Measurements from ENCODE around the gene LHFPL2.

LHFPL2 gene

GRCh38 chr5:78523314-78524193, 125.0 kb downstream of the LHFPL2 start:
- DNase-seq (ENCODE audit: low read depth, low spot score): no peak

- DNase-seq (ENCODE audit: low read depth, low spot score): no peak
Measured at GRCh38 chr5:78522476-78523260, 125.9 kb downstream of the LHFPL2 start.

GRCh38 chr5:78521455-78521854, 127.1 kb downstream of the LHFPL2 start:
- DNase-seq (ENCODE audit: low read depth, low spot score): no peak

- no peak for DNase-seq (ENCODE audit: low read depth, low spot score)
Measured at GRCh38 chr5:78519198-78519941, 129.2 kb downstream of the LHFPL2 start.

GRCh38 chr5:78518365-78519197, 130.0 kb downstream of the LHFPL2 start:
- DNase-seq (ENCODE audit: low read depth, low spot score): peak; percentile 53

GRCh38 chr5:78515670-78516069, 132.9 kb downstream of the LHFPL2 start:
- DNase-seq (ENCODE audit: low read depth, low spot score): no peak

- no peak for DNase-seq (ENCODE audit: low read depth, low spot score)
Measured at GRCh38 chr5:78514427-78515330, 133.9 kb downstream of the LHFPL2 start.

GRCh38 chr5:78513441-78513840, 135.1 kb downstream of the LHFPL2 start:
- DNase-seq (ENCODE audit: low read depth, low spot score): no peak

- no peak for DNase-seq (ENCODE audit: low read depth, low spot score)
Measured at GRCh38 chr5:78512435-78512834, 136.1 kb downstream of the LHFPL2 start.

GRCh38 chr5:78511121-78511906, 137.3 kb downstream of the LHFPL2 start:
- DNase-seq (ENCODE audit: low read depth, low spot score): no peak

GRCh38 chr5:78509884-78510769, 138.4 kb downstream of the LHFPL2 start:
- DNase-seq (ENCODE audit: low read depth, low spot score): no peak

GRCh38 chr5:78509145-78509865, 139.3 kb downstream of the LHFPL2 start:
- no peak for DNase-seq (ENCODE audit: low read depth, low spot score)

- no peak for DNase-seq (ENCODE audit: low read depth, low spot score)
Measured at GRCh38 chr5:78508186-78508765, 140.3 kb downstream of the LHFPL2 start.

- DNase-seq (ENCODE audit: low read depth, low spot score): no peak
Measured at GRCh38 chr5:78507531-78507930, 141.0 kb downstream of the LHFPL2 start.

GRCh38 chr5:78506261-78507024, 142.1 kb downstream of the LHFPL2 start:
- DNase-seq (ENCODE audit: low read depth, low spot score): no peak

GRCh38 chr5:78505860-78506259, 142.7 kb downstream of the LHFPL2 start:
- DNase-seq (ENCODE audit: low read depth, low spot score): no peak
